NCI-H2227 treated with DMSO at 0.1 percent for 48 hours (cell line): Measurements from ENCODE around the gene PGAP6.
A peak's percentile ranks its signal among the peaks of the same experiment; 100 is the strongest.
"Not testable (repeated sequence)": the region's sequence is repeated elsewhere in the genome, so short reads cannot be mapped to it uniquely, and the experiment has no call there.

ENCODE experiments used
- DNase-seq: peaks from one replicate; lab custom pipeline; 2025; lab: John Stamatoyannopoulos, UW

Gene PGAP6

GRCh38 chr16:367333-367903, 14.4 kb downstream of the PGAP6 start:
- no peak for DNase-seq

- no peak for DNase-seq
These were observed 15.3 kb downstream of the PGAP6 start for GRCh38 chr16:366476-366875.

DNA sequence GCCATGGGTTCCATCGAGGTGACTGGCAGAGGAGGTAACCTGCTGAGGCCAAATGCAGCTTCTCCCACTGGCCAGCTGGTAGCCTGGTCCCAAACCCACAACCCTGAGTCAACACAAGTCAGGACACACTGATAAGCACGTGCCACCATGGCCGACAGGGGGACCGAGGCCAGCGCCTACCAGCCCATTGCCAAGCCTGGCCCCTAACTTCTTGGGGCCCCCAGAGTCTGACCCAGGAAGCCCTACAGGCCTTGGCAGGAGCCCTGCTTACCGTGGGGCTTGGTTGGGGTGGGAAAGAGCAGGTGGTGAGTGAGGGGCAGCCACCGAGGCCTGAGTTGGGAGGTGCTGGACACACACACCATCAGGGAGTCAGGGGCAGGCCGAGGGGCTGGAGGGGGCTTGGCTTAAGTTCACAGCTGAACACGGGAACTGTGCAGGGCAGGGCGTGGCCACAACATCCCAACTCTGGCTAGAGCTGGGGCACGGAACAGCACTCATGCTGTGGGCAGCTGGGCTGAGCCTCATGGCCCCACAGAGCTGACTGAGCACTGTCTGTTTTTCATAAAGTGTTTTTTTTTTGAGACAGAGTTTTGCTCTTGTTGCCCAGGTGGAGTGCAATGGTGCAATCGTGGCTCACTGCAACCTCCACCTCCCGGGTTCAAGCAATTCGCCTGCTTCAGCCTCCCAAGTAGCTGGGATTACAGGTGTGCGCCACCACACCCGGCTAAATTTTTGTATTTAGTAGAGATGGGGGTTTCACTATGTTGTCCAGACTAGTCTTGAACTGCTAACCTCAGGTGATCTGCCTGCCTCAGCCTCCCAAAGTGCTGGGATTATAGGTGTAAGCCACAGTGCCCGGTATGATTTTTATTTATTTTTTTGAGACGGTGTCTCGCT, 16.9 kb downstream of the PGAP6 start:
- no peak for DNase-seq

DNA sequence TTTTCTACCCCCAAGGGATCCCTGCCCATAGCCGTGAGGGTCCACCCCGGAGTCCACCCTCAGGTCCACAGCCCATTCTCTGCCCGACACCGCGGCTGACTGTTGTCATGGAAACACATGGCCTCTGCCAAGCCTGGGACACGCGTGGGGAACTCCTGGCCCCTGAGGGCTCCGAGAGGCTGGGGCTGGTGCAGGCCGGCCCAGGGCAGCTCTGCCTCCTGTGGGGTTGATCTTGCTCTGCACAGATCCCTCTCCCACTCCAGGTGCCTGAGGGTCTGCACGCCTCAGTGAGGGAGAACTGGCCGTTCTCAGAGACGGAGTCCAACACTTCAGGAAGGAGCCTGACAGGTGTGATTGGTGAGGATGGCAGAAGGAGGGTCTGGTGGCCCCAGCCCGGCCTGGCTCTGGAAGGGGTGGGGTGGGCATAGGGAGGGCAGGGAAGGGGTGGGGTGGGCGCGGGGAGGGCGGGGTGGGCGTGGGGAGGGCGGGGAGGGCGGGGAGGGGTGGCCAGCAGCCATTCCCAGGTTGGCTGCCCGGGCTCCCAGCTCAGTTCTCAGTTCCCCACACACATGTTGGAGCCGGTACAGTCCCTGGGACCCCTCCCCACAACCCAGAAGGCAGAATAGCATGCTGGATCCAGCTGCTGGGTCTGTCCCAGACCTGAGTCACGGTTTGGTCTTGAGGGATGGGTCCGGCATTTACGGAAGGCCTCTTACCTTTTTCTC, 17.9 kb downstream of the PGAP6 start:
- no peak for DNase-seq

- no peak for DNase-seq
These were observed 18.5 kb downstream of the PGAP6 start for GRCh38 chr16:363110-363765.

DNA sequence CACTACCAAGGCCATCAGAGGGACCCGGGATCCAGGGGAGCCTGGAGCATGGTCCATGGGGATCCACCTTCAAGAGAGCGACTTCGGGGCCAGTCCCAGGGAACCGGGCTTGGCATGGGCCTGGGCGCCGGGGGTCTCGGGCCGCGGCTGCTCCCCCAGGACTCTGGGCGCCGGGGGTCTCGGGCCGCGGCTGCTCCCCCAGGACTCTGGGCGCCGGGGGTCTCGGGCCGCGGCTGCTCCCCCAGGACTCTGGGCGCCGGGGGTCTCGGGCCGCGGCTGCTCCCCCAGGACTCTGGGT, 19.1 kb downstream of the PGAP6 start:
- not testable (repeated sequence) for DNase-seq

- peak; percentile 63 for DNase-seq
These were observed 19.7 kb downstream of the PGAP6 start for GRCh38 chr16:361872-362701.

DNA sequence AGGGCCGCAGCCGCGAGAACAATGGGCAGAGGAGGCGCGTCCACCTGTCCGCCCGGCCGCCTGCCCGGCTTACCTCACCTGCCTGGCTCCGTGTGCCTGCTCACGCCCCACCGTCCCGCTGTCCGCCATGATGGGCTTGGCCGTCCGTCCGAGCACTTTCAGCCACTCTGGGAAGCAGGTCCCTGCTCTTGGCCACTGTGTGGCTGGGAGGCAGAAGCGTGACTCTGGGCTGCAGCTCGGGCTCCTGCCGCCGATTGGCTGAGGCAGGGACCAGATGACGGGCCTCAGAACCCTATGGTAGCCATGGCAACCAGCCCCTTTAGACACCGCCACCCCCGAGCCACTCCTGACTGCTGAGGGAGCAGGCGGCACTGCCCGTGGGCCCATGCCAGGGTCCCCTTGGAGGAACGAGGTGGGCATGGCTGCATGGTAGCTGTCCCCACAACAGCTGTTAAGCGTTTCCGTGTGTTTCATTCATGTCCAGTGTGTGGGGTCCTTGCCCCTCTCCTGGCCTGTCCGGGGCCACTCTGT, 20.4 kb downstream of the PGAP6 start:
- peak; percentile 41 for DNase-seq

DNA sequence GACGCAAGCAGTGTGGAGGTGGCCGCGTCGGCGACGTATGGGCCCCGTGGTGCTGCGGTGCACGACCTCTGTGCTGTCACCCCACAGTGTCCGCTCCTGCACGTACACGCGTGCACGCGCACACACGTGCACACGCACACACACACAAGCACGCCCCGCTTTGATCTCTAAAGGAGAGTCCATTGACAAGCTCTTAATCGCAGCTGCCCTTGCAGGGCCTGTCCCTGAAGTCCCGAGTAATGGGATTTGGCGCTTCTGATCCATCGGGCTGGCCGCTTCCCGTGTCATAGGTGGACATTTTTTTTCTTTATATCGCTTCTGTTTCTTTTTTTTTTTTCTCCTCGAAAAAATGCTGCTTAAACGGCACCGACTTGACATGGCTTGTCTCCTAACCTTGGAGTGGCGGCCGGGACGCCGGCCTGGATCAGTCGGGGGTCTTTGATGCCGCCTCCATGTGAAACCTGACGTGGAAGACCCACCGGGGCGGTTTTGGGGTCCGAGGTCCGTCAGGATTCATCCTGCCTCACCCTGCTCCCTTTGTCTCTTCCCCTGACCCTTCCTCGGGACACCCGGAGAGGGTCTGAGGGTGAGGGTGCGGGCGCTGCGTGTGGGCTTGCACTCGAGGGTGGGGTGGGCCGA, 21.0 kb downstream of the PGAP6 start:
- no peak for DNase-seq

DNA sequence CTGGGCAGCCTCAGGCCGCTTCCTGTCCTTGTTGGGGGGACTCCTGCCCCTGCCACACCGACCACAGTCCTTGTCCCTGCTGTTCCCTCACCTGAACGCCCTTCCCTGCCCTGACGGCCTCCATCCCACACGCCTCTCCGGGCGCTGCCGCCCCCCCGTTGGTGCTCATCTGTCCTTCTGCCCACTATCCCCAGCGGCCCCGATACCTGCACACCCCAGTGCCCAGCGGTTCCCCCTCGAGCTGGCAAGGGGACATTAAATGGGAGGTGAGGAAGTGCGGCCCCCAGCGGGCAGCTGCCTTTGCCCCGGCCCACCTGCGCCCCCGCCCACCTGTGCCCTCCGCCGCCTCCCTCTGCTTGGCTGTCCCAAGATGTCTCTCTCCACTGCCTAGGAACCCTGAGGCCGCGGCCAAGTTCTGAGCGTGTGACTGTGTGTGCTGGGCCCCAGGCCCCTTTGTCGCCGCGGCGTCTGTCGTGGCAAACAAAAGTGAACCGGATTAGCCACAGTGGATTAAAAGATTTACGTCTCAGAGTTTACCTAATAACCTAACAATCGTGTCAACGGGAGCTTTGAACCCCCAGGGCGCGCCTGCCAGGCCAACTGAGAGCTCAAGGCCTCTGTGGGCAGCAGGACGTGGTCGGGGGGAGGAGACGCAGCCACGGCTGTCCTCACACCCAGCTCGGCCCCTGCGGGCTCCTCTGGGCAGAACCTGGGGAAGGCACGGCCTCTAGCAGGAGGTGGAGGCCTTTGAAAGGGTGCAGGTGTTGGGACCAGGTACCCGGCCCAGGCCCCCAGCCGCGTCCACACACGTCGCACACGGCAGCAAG, 21.7 kb downstream of the PGAP6 start:
- DNase-seq, result no peak

DNA sequence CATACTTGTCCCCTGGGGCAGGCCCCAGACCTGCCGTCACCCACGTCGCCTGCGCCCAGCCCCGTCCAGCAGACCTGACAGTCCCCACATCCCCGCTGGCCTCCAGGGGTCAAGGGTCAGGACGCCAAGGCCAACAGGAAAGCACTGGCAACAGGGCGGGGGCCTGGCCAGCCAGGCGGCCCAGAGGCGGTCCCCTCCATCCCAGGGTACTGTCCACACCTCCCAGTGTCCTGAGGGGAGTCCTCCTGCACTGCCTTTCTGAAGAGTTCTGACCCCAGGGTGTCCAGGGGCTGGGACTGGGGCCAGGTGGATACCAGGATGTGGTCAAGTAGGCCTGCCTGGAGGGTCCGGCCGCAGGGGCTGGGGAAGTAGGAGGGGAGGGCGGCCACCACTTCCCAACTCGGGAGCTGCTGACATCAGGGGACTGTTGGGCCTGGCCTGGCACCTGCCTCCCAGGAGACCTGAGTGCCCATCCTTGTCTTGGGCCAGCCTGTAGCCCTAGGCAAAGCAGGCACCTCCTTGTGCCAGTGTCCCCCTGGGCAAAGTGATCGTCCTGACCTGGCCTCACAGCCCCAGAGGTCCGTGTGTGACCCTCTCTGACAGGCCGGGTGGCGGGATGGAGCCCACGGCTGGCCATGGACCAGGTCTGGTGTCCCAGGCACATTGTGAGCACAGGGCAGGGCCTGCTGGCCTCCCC, 22.6 kb downstream of the PGAP6 start:
- no peak for DNase-seq

GRCh38 chr16:356741-357140, 25.0 kb downstream of the PGAP6 start:
- no peak for DNase-seq

- no peak for DNase-seq
These were observed 26.8 kb downstream of the PGAP6 start for GRCh38 chr16:354971-355461.

DNA sequence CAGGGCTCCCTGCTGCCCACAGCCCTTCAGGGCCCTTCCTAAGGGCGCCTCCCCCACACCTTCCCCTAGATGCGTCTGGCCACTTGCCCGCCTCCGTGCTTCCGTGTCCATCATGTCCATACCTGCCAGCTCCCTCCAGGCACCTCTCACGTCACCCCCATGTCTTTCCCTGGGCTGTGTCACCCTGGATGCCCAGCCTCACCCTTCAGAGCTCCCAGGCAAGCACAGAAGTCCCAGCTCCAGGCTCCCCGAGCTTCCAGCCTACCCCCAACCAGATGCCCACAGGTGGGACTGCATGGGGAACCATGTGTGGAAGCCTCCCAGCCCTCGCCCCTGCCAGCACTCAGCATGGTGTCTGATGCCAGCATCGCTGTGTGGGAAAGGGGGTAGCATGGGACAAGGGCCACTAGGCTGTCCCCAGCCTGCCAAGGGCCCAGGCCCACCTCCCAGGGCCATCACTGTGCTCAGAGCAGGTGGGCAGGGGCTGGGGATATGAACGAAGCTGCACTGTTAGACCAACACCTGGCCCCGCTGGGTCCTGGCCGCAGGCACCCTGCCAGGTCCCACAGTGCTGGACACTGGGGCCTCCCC, 27.4 kb downstream of the PGAP6 start:
- DNase-seq, result no peak

- no peak for DNase-seq
These were observed 28.1 kb downstream of the PGAP6 start for GRCh38 chr16:353404-354290.

DNA sequence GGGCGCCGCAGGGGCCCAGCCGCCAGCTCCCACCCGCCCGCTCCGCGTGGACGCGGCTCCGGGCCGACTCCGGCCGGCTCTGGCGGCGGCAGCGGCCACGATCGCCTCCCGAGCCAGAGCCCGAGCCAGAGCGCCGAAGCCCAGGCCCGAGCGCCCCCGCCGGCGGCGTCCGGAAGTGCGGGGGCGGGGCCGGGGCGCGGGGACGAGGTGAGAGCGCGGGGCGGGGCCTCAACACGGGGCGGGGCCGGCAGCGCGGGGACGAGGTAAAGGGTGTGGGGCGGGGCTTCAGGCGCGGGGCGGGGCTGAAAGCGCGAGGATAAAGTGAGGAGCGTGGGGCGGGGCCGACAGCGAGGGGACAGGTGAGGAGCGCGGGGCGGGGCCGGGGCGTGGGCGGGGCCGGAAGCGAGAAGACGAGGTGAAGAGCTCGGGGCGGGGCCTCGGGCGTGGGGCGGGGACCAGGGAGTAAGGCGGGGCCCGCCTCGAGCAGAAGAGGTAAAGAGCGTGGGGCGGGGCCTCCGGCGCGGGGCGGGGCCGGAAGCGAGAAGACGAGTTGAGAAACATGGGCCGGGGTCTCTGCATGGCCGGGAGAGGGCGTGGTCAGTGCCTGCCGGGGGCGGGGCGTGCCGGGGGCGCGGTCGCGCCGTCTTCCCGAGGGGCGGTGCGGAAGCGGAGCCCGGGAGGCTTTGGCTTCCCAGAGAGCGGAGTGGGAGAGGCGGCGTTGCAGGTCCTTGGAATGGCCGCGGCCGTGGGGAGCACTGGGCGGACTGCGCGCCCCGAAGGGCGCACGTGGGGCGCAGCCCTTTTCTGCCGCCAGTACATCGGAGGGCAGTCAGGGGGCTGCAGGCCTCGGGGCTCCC, 29.0 kb downstream of the PGAP6 start, which contains the start of gene AXIN1:
Gene AXIN1, minus strand, starts transcription at position 177 of the 857 bp plus-strand sequence. CDS start 5,698 bp downstream, outside the sequence.
- peak; percentile 99 for DNase-seq
